WTC11 (cell line): ENCODE data around the gene LDLRAD3. TPM values are rescaled to one million over a fixed set of nuclear protein-coding genes. Genes with fewer than 3 reads are reported as not detected.

Experiments used
- ATAC-seq: fragments of 200-7000 bp; cut with Tn5 transposase; 2 replicates; pipeline ENCODE4 v1.10.0; 2021; ENCODE audit warnings: mild to moderate bottlenecking, moderate library complexity
- CTCF ChIA-PET: fragments of 300-600 bp; sonication (Branson Sonifier 250); formaldehyde crosslinking; loops from one replicate; lab custom pipeline; 2021; ENCODE audit warnings: antibody characterized with exemption; lab: Charles Lee
- POLR2A ChIA-PET: fragments of 350-600 bp; sonication (Branson Sonifier 250); formaldehyde crosslinking; loops from one replicate; lab custom pipeline; 2021; ENCODE audit warnings: antibody characterized with exemption; lab: Charles Lee
- DNase-seq: peaks from one replicate; pipeline ENCODE4 v3.0.0; 2021; ENCODE audit warnings: low spot score
- H3K27ac Mint-ChIP-seq: 2 replicates; pipeline ENCODE4 v1.8.0; 2021; ENCODE audit warnings: mixed read lengths
- H3K27me3 Mint-ChIP-seq: 2 replicates; pipeline ENCODE4 v1.8.0; 2021; ENCODE audit warnings: low read depth, mild to moderate bottlenecking, moderate library complexity, mixed read lengths
- H3K36me3 Mint-ChIP-seq: 2 replicates; pipeline ENCODE4 v1.8.0; 2021; ENCODE audit warnings: mixed read lengths
- H3K4me1 Mint-ChIP-seq: 2 replicates; pipeline ENCODE4 v1.8.0; 2022; ENCODE audit warnings: mixed read lengths
- H3K4me3 Mint-ChIP-seq: 2 replicates; pipeline ENCODE4 v1.8.0; 2021; ENCODE audit warnings: mild to moderate bottlenecking, moderate library complexity, mixed read lengths
- H3K9me3 Mint-ChIP-seq: 2 replicates; pipeline ENCODE4 v1.8.0; 2021; ENCODE audit warnings: mixed read lengths
- CBFB ChIP-seq: sonication (generic); formaldehyde crosslinking; IDR thresholded peaks from 2 replicates; pipeline ENCODE4 v1.8.1; 2022; ENCODE audit warnings: mild to moderate bottlenecking, low read depth, missing genetic modification reagents
- ETV6 ChIP-seq: sonication (generic); formaldehyde crosslinking; IDR thresholded peaks from 2 replicates; pipeline ENCODE4 v1.8.1; 2022; ENCODE audit warnings: mild to moderate bottlenecking, missing genetic modification reagents
- FOXP1 ChIP-seq: sonication (generic); formaldehyde crosslinking; IDR thresholded peaks from 2 replicates; pipeline ENCODE4 v1.8.0; 2022; ENCODE audit warnings: missing genetic modification reagents, mild to moderate bottlenecking, moderate library complexity, borderline replicate concordance
- GRHL2 ChIP-seq: fragments of 250-450 bp; sonication (Bioruptor Pico); IDR thresholded peaks from 2 replicates; pipeline ENCODE4 v1.8.0; 2022; ENCODE audit warnings: mild to moderate bottlenecking, moderate library complexity; ENCODE audit not compliant: insufficient replicate concordance, severe bottlenecking
- JAZF1 ChIP-seq: fragments of 250-450 bp; sonication (Bioruptor Pico); IDR thresholded peaks from 2 replicates; pipeline ENCODE4 v1.9.0; 2021; ENCODE audit warnings: moderate library complexity, mild to moderate bottlenecking, inconsistent platforms
- NR2C2 ChIP-seq: sonication (generic); formaldehyde crosslinking; IDR thresholded peaks from 2 replicates; pipeline ENCODE4 v1.8.0; 2022; ENCODE audit warnings: mild to moderate bottlenecking, missing genetic modification reagents
- SMAD3 ChIP-seq: sonication (generic); formaldehyde crosslinking; IDR thresholded peaks from 2 replicates; pipeline ENCODE4 v1.8.0; 2022; ENCODE audit warnings: missing genetic modification reagents, mild to moderate bottlenecking, borderline replicate concordance
- SMAD4 ChIP-seq: sonication (generic); formaldehyde crosslinking; IDR thresholded peaks from 2 replicates; pipeline ENCODE4 v1.8.0; 2022; ENCODE audit warnings: mild to moderate bottlenecking, missing genetic modification reagents
- TEAD1 ChIP-seq: sonication (generic); formaldehyde crosslinking; IDR thresholded peaks from 2 replicates; pipeline ENCODE4 v1.8.0; 2022; ENCODE audit warnings: mild to moderate bottlenecking, missing genetic modification reagents
- TEAD4 ChIP-seq: sonication (generic); formaldehyde crosslinking; IDR thresholded peaks from 2 replicates; pipeline ENCODE4 v1.8.0; 2022; ENCODE audit warnings: mild to moderate bottlenecking, missing genetic modification reagents
- ZBTB21 ChIP-seq: sonication (generic); formaldehyde crosslinking; IDR thresholded peaks from 2 replicates; pipeline ENCODE4 v1.8.1; 2023; ENCODE audit warnings: mild to moderate bottlenecking, missing genetic modification reagents, borderline replicate concordance
- ZNF263 ChIP-seq: sonication (generic); formaldehyde crosslinking; IDR thresholded peaks from 2 replicates; pipeline ENCODE4 v1.8.1; 2022; ENCODE audit warnings: low read depth, mild to moderate bottlenecking, moderate library complexity, missing genetic modification reagents
- ZNF671 ChIP-seq: fragments of 250-450 bp; sonication (Bioruptor Pico); IDR thresholded peaks from 2 replicates; pipeline ENCODE4 v1.8.0; 2021; ENCODE audit warnings: mild to moderate bottlenecking
- total RNA-seq: library from RNA; stranded (reverse); gene quantifications from 3 replicates; pipeline ENCODE4 v1.2.3, GENCODE V29; 2021
- TF ChIP-seq, protein P1 (sequence below): fragments of 250-450 bp; sonication (Bioruptor Pico); IDR thresholded peaks from 2 replicates; pipeline ENCODE4 v1.8.0; 2021; ENCODE audit warnings: mild to moderate bottlenecking
- TF ChIP-seq, protein P2 (sequence below): sonication (generic); formaldehyde crosslinking; IDR thresholded peaks from 2 replicates; pipeline ENCODE4 v1.8.1; 2023; ENCODE audit warnings: mild to moderate bottlenecking, missing genetic modification reagents
- TF ChIP-seq, protein P3 (sequence below): fragments of 250-450 bp; sonication (Bioruptor Pico); IDR thresholded peaks from 2 replicates; pipeline ENCODE4 v1.9.0; 2021; ENCODE audit warnings: moderate library complexity, mild to moderate bottlenecking, inconsistent platforms, borderline replicate concordance
- TF ChIP-seq, protein P4 (sequence below): sonication (generic); formaldehyde crosslinking; IDR thresholded peaks from 2 replicates; pipeline ENCODE4 v1.8.1; 2022; ENCODE audit warnings: mild to moderate bottlenecking, moderate library complexity, missing genetic modification reagents
- TF ChIP-seq, protein P5 (sequence below): sonication (generic); formaldehyde crosslinking; conservative IDR thresholded peaks from 2 replicates; pipeline ENCODE4 v1.8.1; 2022; ENCODE audit warnings: mild to moderate bottlenecking, missing genetic modification reagents
- TF ChIP-seq, protein P6 (sequence below): fragments of 250-450 bp; sonication (Bioruptor Pico); IDR thresholded peaks from 2 replicates; pipeline ENCODE4 v2.1.2; 2022; ENCODE audit warnings: mild to moderate bottlenecking, moderate library complexity
- TF ChIP-seq, protein P7 (sequence below): fragments of 250-450 bp; sonication (Bioruptor Pico); conservative IDR thresholded peaks from 2 replicates; pipeline ENCODE4 v1.9.0; 2021; ENCODE audit warnings: mild to moderate bottlenecking

Gene LDLRAD3
- total RNA-seq, 1 experiment from 2014 or later, result 14.5 TPM

DNA sequence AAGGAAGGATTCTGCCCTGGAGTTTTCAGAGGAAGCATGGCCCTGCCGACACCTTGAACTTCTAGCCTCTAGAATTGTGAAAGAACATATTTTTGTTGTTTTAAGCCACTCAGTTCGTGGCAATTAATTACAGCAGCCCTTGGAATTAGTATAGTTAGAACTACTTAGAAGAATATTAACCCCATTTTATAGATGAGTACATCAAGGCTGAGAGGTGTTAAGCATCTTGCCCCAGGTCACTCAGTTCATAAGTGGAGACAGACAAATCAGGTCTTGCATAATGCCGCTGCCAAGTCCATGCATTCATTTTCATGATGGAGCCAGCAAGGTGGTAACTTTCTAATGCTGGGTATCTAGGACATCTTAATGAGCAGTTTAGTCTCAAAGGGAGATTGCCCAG is 26.6 kb downstream of the LDLRAD3 start:
- H3K27me3 Mint-ChIP-seq, result 0 out of 2 replicates have a peak, but pooled peaks cover 2% of the 10 kb centered on the region
- ATAC-seq, result no peak
- H3K9me3 Mint-ChIP-seq, result peaks cover 30% of the 10 kb centered on the region
- peaks cover 30% of the 10 kb centered on the region for H3K4me1 Mint-ChIP-seq
- no peak overlapping the region for H3K4me3 Mint-ChIP-seq
- no peak overlapping the region for H3K27ac Mint-ChIP-seq
- TF ChIP-seq JAZF1 (no peak), ZNF263 (CRISPR knock-in tag) (no peak), TEAD4 (no peak), NR2C2 (CRISPR knock-in tag) (no peak), ZNF671 (CRISPR knock-in tag) (no peak), TEAD1 (no peak), GRHL2 (CRISPR knock-in tag) (no peak), ETV6 (CRISPR knock-in tag) (no peak)
- TF ChIP-seq, protein P1, sequence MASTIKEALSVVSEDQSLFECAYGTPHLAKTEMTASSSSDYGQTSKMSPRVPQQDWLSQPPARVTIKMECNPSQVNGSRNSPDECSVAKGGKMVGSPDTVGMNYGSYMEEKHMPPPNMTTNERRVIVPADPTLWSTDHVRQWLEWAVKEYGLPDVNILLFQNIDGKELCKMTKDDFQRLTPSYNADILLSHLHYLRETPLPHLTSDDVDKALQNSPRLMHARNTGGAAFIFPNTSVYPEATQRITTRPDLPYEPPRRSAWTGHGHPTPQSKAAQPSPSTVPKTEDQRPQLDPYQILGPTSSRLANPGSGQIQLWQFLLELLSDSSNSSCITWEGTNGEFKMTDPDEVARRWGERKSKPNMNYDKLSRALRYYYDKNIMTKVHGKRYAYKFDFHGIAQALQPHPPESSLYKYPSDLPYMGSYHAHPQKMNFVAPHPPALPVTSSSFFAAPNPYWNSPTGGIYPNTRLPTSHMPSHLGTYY (CRISPR knock-in tag), result no peak
- TF ChIP-seq, protein P2, sequence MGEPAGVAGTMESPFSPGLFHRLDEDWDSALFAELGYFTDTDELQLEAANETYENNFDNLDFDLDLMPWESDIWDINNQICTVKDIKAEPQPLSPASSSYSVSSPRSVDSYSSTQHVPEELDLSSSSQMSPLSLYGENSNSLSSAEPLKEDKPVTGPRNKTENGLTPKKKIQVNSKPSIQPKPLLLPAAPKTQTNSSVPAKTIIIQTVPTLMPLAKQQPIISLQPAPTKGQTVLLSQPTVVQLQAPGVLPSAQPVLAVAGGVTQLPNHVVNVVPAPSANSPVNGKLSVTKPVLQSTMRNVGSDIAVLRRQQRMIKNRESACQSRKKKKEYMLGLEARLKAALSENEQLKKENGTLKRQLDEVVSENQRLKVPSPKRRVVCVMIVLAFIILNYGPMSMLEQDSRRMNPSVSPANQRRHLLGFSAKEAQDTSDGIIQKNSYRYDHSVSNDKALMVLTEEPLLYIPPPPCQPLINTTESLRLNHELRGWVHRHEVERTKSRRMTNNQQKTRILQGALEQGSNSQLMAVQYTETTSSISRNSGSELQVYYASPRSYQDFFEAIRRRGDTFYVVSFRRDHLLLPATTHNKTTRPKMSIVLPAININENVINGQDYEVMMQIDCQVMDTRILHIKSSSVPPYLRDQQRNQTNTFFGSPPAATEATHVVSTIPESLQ (CRISPR knock-in tag), result no peak
- TF ChIP-seq, protein P3, sequence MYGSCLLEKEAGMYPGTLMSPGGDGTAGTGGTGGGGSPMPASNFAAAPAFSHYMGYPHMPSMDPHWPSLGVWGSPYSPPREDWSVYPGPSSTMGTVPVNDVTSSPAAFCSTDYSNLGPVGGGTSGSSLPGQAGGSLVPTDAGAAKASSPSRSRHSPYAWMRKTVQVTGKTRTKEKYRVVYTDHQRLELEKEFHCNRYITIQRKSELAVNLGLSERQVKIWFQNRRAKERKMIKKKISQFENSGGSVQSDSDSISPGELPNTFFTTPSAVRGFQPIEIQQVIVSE (CRISPR knock-in tag), result no peak
- peaks cover 23% of the 10 kb centered on the region for H3K36me3 Mint-ChIP-seq
- ChIA-PET POLR2A (no interaction called here), CTCF (interaction anchor here (2.3 kb wide), 1 partner anchor 71 kb away, joined by 8 read pairs; no protein-coding TSS in a partner anchor)
- DNase-seq, result no peak

DNA sequence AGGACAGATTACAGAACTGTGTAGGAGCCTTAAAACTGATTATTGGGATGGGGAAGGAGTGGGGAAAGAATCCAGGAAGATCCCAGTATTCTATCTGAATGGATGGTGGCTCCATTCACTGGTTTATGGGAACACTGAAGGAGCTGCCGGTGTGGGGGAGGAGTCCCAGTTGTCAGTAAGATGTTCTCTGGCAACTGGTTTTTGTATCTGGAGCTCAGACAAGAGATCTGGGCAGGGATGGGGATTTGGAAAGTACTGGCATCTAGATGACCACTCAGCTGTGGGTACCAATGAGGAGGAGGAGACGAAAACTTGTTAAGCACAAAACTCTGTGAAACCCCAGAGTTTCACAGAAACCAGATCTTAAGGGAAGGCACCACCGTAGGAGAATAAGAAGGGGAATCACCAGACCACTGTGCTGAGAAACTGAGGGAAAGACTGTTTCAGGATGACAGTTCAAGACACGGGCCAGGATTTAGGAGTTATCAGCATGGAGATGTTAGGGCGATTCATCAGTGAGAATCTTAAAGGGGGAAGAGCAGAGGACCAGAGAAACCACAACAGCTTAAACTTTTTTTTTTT is 28.1 kb downstream of the LDLRAD3 start:
- no peak overlapping the region for H3K4me3 Mint-ChIP-seq
- peaks cover 37% of the 10 kb centered on the region for H3K36me3 Mint-ChIP-seq
- 0 out of 2 replicates have a peak, but pooled peaks cover 2% of the 10 kb centered on the region for H3K27me3 Mint-ChIP-seq
- H3K9me3 Mint-ChIP-seq, result peaks cover 45% of the 10 kb centered on the region
- no peak overlapping the region for H3K27ac Mint-ChIP-seq
- ChIA-PET POLR2A (interaction anchor here (0.6 kb wide), 1 partner anchor 246 kb away, joined by 4 read pairs; no protein-coding TSS in a partner anchor), CTCF (interaction anchor here (1.1 kb wide), 1 partner anchor 98 kb away, joined by 3 read pairs; no protein-coding TSS in a partner anchor)
- ATAC-seq (no peak), DNase-seq (no peak)
- no peak for TF ChIP-seq GRHL2 (CRISPR knock-in tag)
- no peak for TF ChIP-seq SMAD3 (CRISPR knock-in tag)
- TF ChIP-seq, protein P4, sequence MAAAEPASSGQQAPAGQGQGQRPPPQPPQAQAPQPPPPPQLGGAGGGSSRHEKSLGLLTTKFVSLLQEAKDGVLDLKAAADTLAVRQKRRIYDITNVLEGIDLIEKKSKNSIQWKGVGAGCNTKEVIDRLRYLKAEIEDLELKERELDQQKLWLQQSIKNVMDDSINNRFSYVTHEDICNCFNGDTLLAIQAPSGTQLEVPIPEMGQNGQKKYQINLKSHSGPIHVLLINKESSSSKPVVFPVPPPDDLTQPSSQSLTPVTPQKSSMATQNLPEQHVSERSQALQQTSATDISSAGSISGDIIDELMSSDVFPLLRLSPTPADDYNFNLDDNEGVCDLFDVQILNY (CRISPR knock-in tag), result no peak
- TF ChIP-seq, protein P5, sequence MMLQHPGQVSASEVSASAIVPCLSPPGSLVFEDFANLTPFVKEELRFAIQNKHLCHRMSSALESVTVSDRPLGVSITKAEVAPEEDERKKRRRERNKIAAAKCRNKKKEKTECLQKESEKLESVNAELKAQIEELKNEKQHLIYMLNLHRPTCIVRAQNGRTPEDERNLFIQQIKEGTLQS (CRISPR knock-in tag), result no peak
- TF ChIP-seq, protein P6, sequence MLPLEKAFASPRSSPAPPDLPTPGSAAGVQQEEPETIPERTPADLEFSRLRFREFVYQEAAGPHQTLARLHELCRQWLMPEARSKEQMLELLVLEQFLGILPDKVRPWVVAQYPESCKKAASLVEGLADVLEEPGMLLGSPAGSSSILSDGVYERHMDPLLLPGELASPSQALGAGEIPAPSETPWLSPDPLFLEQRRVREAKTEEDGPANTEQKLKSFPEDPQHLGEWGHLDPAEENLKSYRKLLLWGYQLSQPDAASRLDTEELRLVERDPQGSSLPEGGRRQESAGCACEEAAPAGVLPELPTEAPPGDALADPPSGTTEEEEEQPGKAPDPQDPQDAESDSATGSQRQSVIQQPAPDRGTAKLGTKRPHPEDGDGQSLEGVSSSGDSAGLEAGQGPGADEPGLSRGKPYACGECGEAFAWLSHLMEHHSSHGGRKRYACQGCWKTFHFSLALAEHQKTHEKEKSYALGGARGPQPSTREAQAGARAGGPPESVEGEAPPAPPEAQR (CRISPR knock-in tag), result no peak
- TF ChIP-seq FOXP1 (CRISPR knock-in tag), result no peak
- TF ChIP-seq, protein P7, sequence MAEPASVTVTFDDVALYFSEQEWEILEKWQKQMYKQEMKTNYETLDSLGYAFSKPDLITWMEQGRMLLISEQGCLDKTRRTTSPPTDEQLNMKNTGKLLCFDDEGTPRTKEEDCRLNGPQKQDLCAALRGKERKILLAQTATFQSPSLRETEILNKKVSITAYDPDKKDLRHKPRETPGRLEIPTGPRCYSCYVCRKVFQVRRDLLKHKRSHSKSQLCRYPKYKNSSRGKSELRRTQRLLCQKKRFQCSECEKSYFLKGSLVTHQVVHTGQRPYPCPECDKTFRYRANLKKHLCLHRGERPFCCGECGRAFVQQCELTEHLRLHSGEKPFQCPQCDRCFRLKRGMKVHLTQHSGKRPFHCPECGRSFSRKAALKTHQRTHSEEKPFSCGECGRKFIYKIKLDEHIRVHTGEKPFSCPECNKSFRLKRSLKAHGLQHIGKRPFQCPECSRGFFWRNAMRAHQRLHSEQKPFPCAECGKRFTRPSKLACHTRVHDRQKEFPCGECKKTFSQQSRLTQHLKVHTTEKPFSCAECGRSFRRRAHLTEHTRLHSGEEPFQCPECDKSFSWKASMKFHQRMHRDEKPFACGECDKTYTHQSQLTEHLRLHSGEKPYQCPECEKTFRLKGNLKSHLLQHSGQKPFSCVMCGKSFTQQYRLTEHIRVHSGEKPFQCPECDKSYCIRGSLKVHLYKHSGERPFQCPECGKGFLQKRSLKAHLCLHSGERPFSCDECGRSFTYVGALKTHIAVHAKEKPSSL (CRISPR knock-in tag), result no peak
- no peak for TF ChIP-seq CBFB (CRISPR knock-in tag)
- TF ChIP-seq ZBTB21 (CRISPR knock-in tag), result no peak
- TF ChIP-seq SMAD4 (CRISPR knock-in tag), result no peak
- H3K4me1 Mint-ChIP-seq, result peaks cover 18% of the 10 kb centered on the region
